HCT116 (cell line): Measurements from ENCODE around the gene ADAM19. TPM values are rescaled to one million over a fixed set of nuclear protein-coding genes. Genes with fewer than 3 reads are reported as not detected.

Experiments
- ATAC-seq: fragments of 200-7000 bp; cut with Tn5 transposase; 2 replicates; pipeline ENCODE4 v1.9.1; 2020; ENCODE audit warnings: mild to moderate bottlenecking, moderate library complexity
- BruUV-seq: library from RNA; stranded (reverse); fragments of 400-500 nt; replicated peaks from 2 replicates; lab custom pipeline; 2021; lab: Mats Ljungman, UMichigan
- CTCF ChIA-PET: fragments of 300-600 bp; sonication (Branson Sonifier 250); formaldehyde crosslinking; loops from one replicate; lab custom pipeline; 2021; ENCODE audit warnings: antibody characterized with exemption; lab: Charles Lee
- POLR2A ChIA-PET: fragments of 300-600, 350-600 bp; sonication (Branson Sonifier 250); formaldehyde crosslinking; loops from one replicate; lab custom pipeline; 2021; ENCODE audit warnings: antibody characterized with exemption; lab: Charles Lee
- RAD21 ChIA-PET, 2 experiments: fragments of 300-600 bp; sonication (Branson Sonifier 250); formaldehyde crosslinking; loops; one replicate each; lab custom pipeline; 2023; ENCODE audit warnings: low total read pairs in 2 of 2; ENCODE audit not compliant: uncharacterized antibody in 2 of 2, unreplicated experiment in 2 of 2, low non-redundant PET in 1 of 2; lab: Charles Lee
- DNase-seq: peaks from one replicate; pipeline ENCODE4 v3.0.0-alpha.2; 2010; ENCODE audit warnings: low read depth, low spot score
- H2AFZ ChIP-seq: fragments of 200-600 bp; shearing (Covaris generic), sonication (generic); 2 replicates; pipeline ENCODE4 v1.6.1; 2017; ENCODE audit warnings: low read depth, mixed run types, mixed read lengths, antibody characterized with exemption, low read length; ENCODE audit not compliant: poor library complexity, severe bottlenecking
- H3K27ac ChIP-seq: 2 replicates; pipeline ENCODE4 v1.5.1; 2012; ENCODE audit warnings: low read depth, low read length
- H3K27me3 ChIP-seq: fragments of 200-600 bp; sonication (generic); 2 replicates; pipeline ENCODE4 v1.6.1; 2016; ENCODE audit warnings: mixed run types, low read length, mixed read lengths; ENCODE audit not compliant: insufficient read depth
- H3K36me3 ChIP-seq, 2 experiments: fragments of 200-500 bp in 1 of 2; fragments of 200-600 bp in 1 of 2; sonication (Bioruptor generic) in 1 of 2; sonication (generic) in 1 of 2; 2 replicates each; pipeline versions ENCODE4 v1.5.1 to v1.6.1; 2014 to 2016; ENCODE audit warnings: low read length in 2 of 2, inconsistent platforms in 1 of 2, mixed read lengths in 1 of 2, mixed run types in 1 of 2; ENCODE audit not compliant: insufficient read depth in 2 of 2, control insufficient read depth in 1 of 2
- H3K4me1 ChIP-seq, 2 experiments: fragments of 200-600 bp in 1 of 2; sonication (generic) in 1 of 2; 2 replicates each; pipeline versions ENCODE4 v1.5.1 to v1.6.1; 2012 to 2017; ENCODE audit warnings: low read length in 2 of 2, inconsistent platforms in 1 of 2, mild to moderate bottlenecking in 1 of 2, mixed read lengths in 1 of 2, mixed run types in 1 of 2, moderate library complexity in 1 of 2; ENCODE audit not compliant: insufficient read depth in 2 of 2, control insufficient read depth in 1 of 2
- H3K4me2 ChIP-seq: fragments of 200-600 bp; sonication (generic); 2 replicates; pipeline ENCODE4 v1.6.1; 2017; ENCODE audit warnings: mixed run types, low read length, mixed read lengths
- H3K4me3 ChIP-seq, 2 experiments: fragments of 200-600 bp in 1 of 2; sonication (generic) in 1 of 2; replicated peaks in 1 of 2; 2 replicates each; pipeline ENCODE4 v1.5.1; 2011 to 2016; ENCODE audit warnings: low read length in 2 of 2, control low read depth in 1 of 2, low read depth in 1 of 2, mild to moderate bottlenecking in 1 of 2, mixed read lengths in 1 of 2, mixed run types in 1 of 2
- H3K79me2 ChIP-seq: fragments of 200-600 bp; sonication (generic); 2 replicates; pipeline ENCODE4 v1.6.1; 2017; ENCODE audit warnings: mild to moderate bottlenecking, mixed run types, low read length, moderate library complexity, mixed read lengths; ENCODE audit not compliant: insufficient read depth
- H3K9ac ChIP-seq: fragments of 200-600 bp; sonication (generic); 2 replicates; pipeline ENCODE4 v1.6.1; 2016; ENCODE audit warnings: low read length, mixed read lengths
- H3K9me2 ChIP-seq: fragments of 200-600 bp; sonication (generic), shearing (Covaris generic); 2 replicates; pipeline ENCODE4 v1.6.1; 2017; ENCODE audit warnings: mixed run types, mild to moderate bottlenecking, moderate library complexity; ENCODE audit not compliant: insufficient read depth
- H3K9me3 ChIP-seq, 2 experiments: fragments of 200-500 bp in 1 of 2; fragments of 200-600 bp in 1 of 2; sonication (Bioruptor generic) in 1 of 2; sonication (generic) in 1 of 2; 2 replicates each; pipeline ENCODE4 v1.6.1; 2014 to 2017; ENCODE audit warnings: low read length in 2 of 2, mixed read lengths in 2 of 2, inconsistent platforms in 1 of 2, low read depth in 1 of 2, mild to moderate bottlenecking in 1 of 2, mixed run types in 1 of 2, moderate library complexity in 1 of 2; ENCODE audit not compliant: control insufficient read depth in 1 of 2, insufficient read depth in 1 of 2
- H4K20me1 ChIP-seq: fragments of 200-600 bp; sonication (generic), shearing (Covaris generic); 2 replicates; pipeline ENCODE4 v1.6.1; 2017; ENCODE audit warnings: mixed run types, mild to moderate bottlenecking, moderate library complexity; ENCODE audit not compliant: insufficient read depth
- CBX3 ChIP-seq: IDR thresholded peaks from 2 replicates; pipeline ENCODE4 v1.6.1; 2012; ENCODE audit warnings: low read depth
- CEBPB ChIP-seq: IDR thresholded peaks from 2 replicates; pipeline ENCODE4 v1.6.1; 2012; ENCODE audit warnings: low read depth
- EGR1 ChIP-seq: IDR thresholded peaks from 2 replicates; pipeline ENCODE4 v1.6.1; 2012; ENCODE audit warnings: low read depth
- EZH2 ChIP-seq: fragments of 200-600 bp; sonication (generic); IDR thresholded peaks from 2 replicates; pipeline ENCODE4 v1.6.1; 2017; ENCODE audit warnings: antibody characterized with exemption, mixed run types
- EZH2phosphoT487 ChIP-seq: fragments of 200-600 bp; IDR thresholded peaks from 2 replicates; pipeline ENCODE4 v1.6.1; 2018; ENCODE audit warnings: antibody characterized with exemption, borderline replicate concordance
- FOSL1 ChIP-seq: IDR thresholded peaks from 2 replicates; pipeline ENCODE4 v1.6.1; 2012; ENCODE audit warnings: low read depth
- JUND ChIP-seq: IDR thresholded peaks from 2 replicates; pipeline ENCODE4 v1.6.1; 2012
- POLR2A ChIP-seq: IDR thresholded peaks from 2 replicates; pipeline ENCODE4 v1.7.0; 2011; ENCODE audit warnings: borderline replicate concordance; ENCODE audit not compliant: insufficient read depth, insufficient read length; ENCODE audit errors: extremely low read depth
- POLR2AphosphoS5 ChIP-seq: IDR thresholded peaks from 2 replicates; pipeline ENCODE4 v1.6.1; 2011; ENCODE audit warnings: mild to moderate bottlenecking, low read depth, low read length, moderate library complexity
- SIN3A ChIP-seq: IDR thresholded peaks from 2 replicates; pipeline ENCODE4 v1.6.1; 2012; ENCODE audit warnings: low read depth
- SRF ChIP-seq: IDR thresholded peaks from 2 replicates; pipeline ENCODE4 v1.6.1; 2012; ENCODE audit warnings: low read depth
- TCF7L2 ChIP-seq: IDR thresholded peaks from 2 replicates; pipeline ENCODE4 v1.7.0; 2011; ENCODE audit warnings: borderline replicate concordance, inconsistent platforms; ENCODE audit not compliant: insufficient read depth, insufficient read length; ENCODE audit errors: extremely low read depth
- YY1 ChIP-seq: IDR thresholded peaks from 2 replicates; pipeline ENCODE4 v1.6.1; 2011; ENCODE audit warnings: low read length, low read depth, moderate library complexity, mild to moderate bottlenecking; ENCODE audit not compliant: insufficient replicate concordance; ENCODE audit errors: extremely low read depth
- ZFX ChIP-seq: fragments of 450-650 bp; IDR thresholded peaks from 2 replicates; pipeline ENCODE4 v1.6.1; 2017
- ZNF274 ChIP-seq: fragments of 200-500 bp; sonication (Bioruptor generic); IDR thresholded peaks from 2 replicates; pipeline ENCODE4 v1.6.1; 2014; ENCODE audit warnings: mild to moderate bottlenecking, low read depth, low read length, inconsistent platforms
- intact Hi-C: fragments of 100-400 bp; cut with micrococcal nuclease; formaldehyde crosslinking; loops from 2 replicates; pipeline ENCODE4 v1.10.0; 2022
- total RNA-seq: library from RNA; stranded (reverse); gene quantifications from one replicate; pipeline ENCODE4 v1.2.1, GENCODE V29; 2021; ENCODE audit not compliant: unreplicated experiment
- TF ChIP-seq, protein P1 (sequence below): IDR thresholded peaks from 2 replicates; pipeline ENCODE4 v1.6.1; 2012

The ADAM19 gene
- total RNA-seq, 1 experiment from 2014 or later, result 77.3 TPM

- RAD21 ChIA-PET, result no interaction called here
- Histone ChIP-seq H3K36me3 (no peaks in the 10 kb centered on the region), H3K27ac (no peak overlapping the region), H3K4me3 (no peak overlapping the region), H3K9me3 (no peaks in the 10 kb centered on the region), H3K9ac (no peak overlapping the region), H2AFZ (no peak overlapping the region), H3K9me2 (no peaks in the 10 kb centered on the region), H3K4me2 (no peak overlapping the region), H4K20me1 (no peaks in the 10 kb centered on the region), H3K4me1 (no peaks in the 10 kb centered on the region), H3K27me3 (no peaks in the 10 kb centered on the region), H3K79me2 (no peaks in the 10 kb centered on the region)
- DNase-seq (no peak), ATAC-seq (no peak)
- TF ChIP-seq, protein P1, sequence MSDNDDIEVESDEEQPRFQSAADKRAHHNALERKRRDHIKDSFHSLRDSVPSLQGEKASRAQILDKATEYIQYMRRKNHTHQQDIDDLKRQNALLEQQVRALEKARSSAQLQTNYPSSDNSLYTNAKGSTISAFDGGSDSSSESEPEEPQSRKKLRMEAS, result no peak
- TF ChIP-seq FOSL1 (no peak), SRF (no peak), ZNF274 (no peak), EZH2phosphoT487 (no peak), EZH2 (no peak), ZFX (no peak), CBX3 (no peak)
- no TSS peak for BruUV-seq
- intact Hi-C loops, result no loop called here
- CTCF ChIA-PET, result no interaction called here
- POLR2A ChIA-PET, result no interaction called here
Measured at GRCh38 chr5:157620776-157621175, 45.2 kb upstream of the ADAM19 start.

DNA sequence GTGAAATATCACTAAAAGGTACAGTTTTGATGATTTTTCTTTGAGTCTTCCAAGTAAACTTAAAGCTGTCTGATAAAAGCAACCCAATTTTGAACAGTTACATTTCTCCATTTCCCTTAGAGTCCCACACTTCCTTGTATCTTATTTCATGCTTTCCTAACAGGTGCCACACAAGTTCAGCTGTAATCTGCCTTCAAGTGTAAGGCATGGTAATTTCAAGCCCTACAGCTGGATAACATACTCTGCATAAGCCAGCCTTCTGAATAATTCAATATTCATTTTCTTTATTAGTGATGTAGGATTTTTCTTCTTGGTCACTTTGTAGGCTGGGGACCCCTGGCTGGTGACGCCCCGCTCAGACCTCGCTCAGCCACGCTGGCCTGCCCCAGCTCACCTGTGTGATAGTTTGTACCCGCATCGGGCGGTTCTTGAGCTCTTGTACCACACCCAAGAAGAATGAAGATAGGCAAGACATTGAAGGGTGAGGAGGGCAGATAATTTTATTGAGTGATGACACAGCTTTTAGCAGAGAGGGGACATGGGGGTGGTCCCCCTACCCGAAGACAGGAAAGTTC lies 42.7 kb upstream of the ADAM19 start:
- Histone ChIP-seq H3K79me2 (no peaks in the 10 kb centered on the region), H3K9ac (no peak overlapping the region), H2AFZ (no peak overlapping the region), H4K20me1 (no peaks in the 10 kb centered on the region), H3K9me3 (no peaks in the 10 kb centered on the region), H3K4me1 (no peaks in the 10 kb centered on the region), H3K4me3 (no peak overlapping the region), H3K9me2 (no peaks in the 10 kb centered on the region), H3K36me3 (no peaks in the 10 kb centered on the region), H3K27ac (no peak overlapping the region), H3K27me3 (no peaks in the 10 kb centered on the region), H3K4me2 (no peak overlapping the region)
- RAD21 ChIA-PET, result no interaction called here
- CTCF ChIA-PET, result interaction anchor here (0.7 kb wide), 1 partner anchor 11 kb away, joined by 3 read pairs; no protein-coding TSS in a partner anchor
- BruUV-seq, result no TSS peak
- intact Hi-C loops, result no loop called here
- ATAC-seq (no peak), DNase-seq (no peak)
- POLR2A ChIA-PET, result no interaction called here
- TF ChIP-seq ZFX (no peak), JUND (no peak), SIN3A (no peak), YY1 (no peak), CBX3 (no peak), EZH2 (no peak), POLR2AphosphoS5 (no peak), POLR2A (no peak), FOSL1 (no peak), TCF7L2 (no peak), CEBPB (no peak), EGR1 (no peak)
- TF ChIP-seq, protein P1, result no peak
